22Rv1 (cell line): ENCODE data around the gene RBBP4.

Source experiments
- CTCF ChIP-seq: fragments of 450-650 bp; IDR thresholded peaks from 2 replicates; pipeline ENCODE4 v1.5.1; 2017; ENCODE audit warnings: mild to moderate bottlenecking
- ZFX ChIP-seq: fragments of 450-650 bp; IDR thresholded peaks from 2 replicates; pipeline ENCODE4 v1.6.1; 2017; ENCODE audit warnings: antibody characterized with exemption, borderline replicate concordance

- no peak for TF ChIP-seq CTCF
- no peak for TF ChIP-seq ZFX
Measured at GRCh38 chr1:32703479-32704291, 52.7 kb downstream of the RBBP4 start.
